ENCODE measurements around the gene NR3C2.

Gene NR3C2

GRCh38 chr4:148077581-148077980 lies 364.6 kb downstream of the NR3C2 start:
- no peak for DNase-seq (ENCODE audit: low read depth in 3 of 3)

- DNase-seq (ENCODE audit: low read depth in 3 of 3) = no peak
These were observed 365.2 kb downstream of the NR3C2 start for GRCh38 chr4:148076964-148077363.

- no peak for DNase-seq (ENCODE audit: low read depth in 3 of 3)
These were observed 366.8 kb downstream of the NR3C2 start for GRCh38 chr4:148075438-148075837.

GRCh38 chr4:148074462-148074861 lies 367.8 kb downstream of the NR3C2 start:
- no peak for DNase-seq (ENCODE audit: low read depth in 3 of 3)

- no peak for DNase-seq (ENCODE audit: low read depth in 3 of 3)
These were observed 368.9 kb downstream of the NR3C2 start for GRCh38 chr4:148073349-148073748.

GRCh38 chr4:148072789-148073188 lies 369.4 kb downstream of the NR3C2 start:
- no peak for DNase-seq (ENCODE audit: low read depth in 3 of 3)

GRCh38 chr4:148071009-148071408 lies 371.2 kb downstream of the NR3C2 start:
- no peak for DNase-seq (ENCODE audit: low read depth in 3 of 3)

- no peak for DNase-seq (ENCODE audit: low read depth in 3 of 3)
These were observed 372.4 kb downstream of the NR3C2 start for GRCh38 chr4:148069895-148070178.

GRCh38 chr4:148069086-148069894 lies 372.9 kb downstream of the NR3C2 start:
- no peak for DNase-seq (ENCODE audit: low read depth in 3 of 3)

GRCh38 chr4:148068065-148068911 lies 373.9 kb downstream of the NR3C2 start:
- no peak for DNase-seq (ENCODE audit: low read depth in 3 of 3)

GRCh38 chr4:148067301-148067916 lies 374.8 kb downstream of the NR3C2 start:
- no peak for DNase-seq (ENCODE audit: low read depth in 3 of 3)

- DNase-seq (ENCODE audit: low read depth in 3 of 3) = no peak
These were observed 377.1 kb downstream of the NR3C2 start for GRCh38 chr4:148065075-148065474.

- DNase-seq (ENCODE audit: low read depth in 3 of 3) = no peak
These were observed 377.8 kb downstream of the NR3C2 start for GRCh38 chr4:148064451-148064850.

- DNase-seq (ENCODE audit: low read depth in 3 of 3) = no peak
These were observed 379.8 kb downstream of the NR3C2 start for GRCh38 chr4:148062301-148062950.

GRCh38 chr4:148061795-148062194 lies 380.4 kb downstream of the NR3C2 start:
- no peak for DNase-seq (ENCODE audit: low read depth in 3 of 3)

- DNase-seq (ENCODE audit: low read depth in 3 of 3) = no peak
These were observed 381.1 kb downstream of the NR3C2 start for GRCh38 chr4:148061141-148061481.

- DNase-seq (ENCODE audit: low read depth in 3 of 3) = no peak
These were observed 381.7 kb downstream of the NR3C2 start for GRCh38 chr4:148060264-148061140.

GRCh38 chr4:148059617-148060180 lies 382.5 kb downstream of the NR3C2 start:
- no peak for DNase-seq (ENCODE audit: low read depth in 3 of 3)

- no peak for DNase-seq (ENCODE audit: low read depth in 3 of 3)
These were observed 384.0 kb downstream of the NR3C2 start for GRCh38 chr4:148057984-148058859.

- no peak for DNase-seq (ENCODE audit: low read depth in 3 of 3)
These were observed 384.7 kb downstream of the NR3C2 start for GRCh38 chr4:148057516-148057915.
